Motor neuron (in vitro differentiated cells): ENCODE data around the gene LRRC43. TPM values are rescaled to one million over a fixed set of nuclear protein-coding genes. Genes with fewer than 3 reads are reported as not detected.

Experiments
- ATAC-seq, 8 experiments: fragments of 200-7000 bp; cut with Tn5 transposase; replicated peaks in 6 of 8; 2 replicates each; pipeline ENCODE4 v1.8.0; 2021; ENCODE audit warnings: mild to moderate bottlenecking in 8 of 8, moderate library complexity in 8 of 8
- H3K27ac ChIP-seq, 2 donors: fragments of 250-450 bp; sonication (Bioruptor Pico); 2 replicates each; pipeline ENCODE4 v1.9.0; 2021; ENCODE audit warnings: antibody characterized with exemption in 2 of 2, mild to moderate bottlenecking in 2 of 2, moderate library complexity in 1 of 2
- H3K4me1 ChIP-seq, 2 donors: fragments of 250-450 bp; sonication (Bioruptor Pico); replicated peaks in 1 of 2; 2 replicates each; pipeline ENCODE4 v1.6.1; 2021; ENCODE audit warnings: antibody characterized with exemption in 2 of 2, mild to moderate bottlenecking in 2 of 2, moderate library complexity in 1 of 2
- H3K4me3 ChIP-seq, 5 donors: fragments of 250-450 bp; sonication (Bioruptor Pico); 2 replicates each; pipeline ENCODE4 v1.9.0; 2021; ENCODE audit warnings: antibody characterized with exemption in 5 of 5, mild to moderate bottlenecking in 5 of 5, moderate library complexity in 4 of 5
- WGBS, 10 experiments: fragments of 450-650 bp; shearing (Covaris generic); methylation state at CpG; one replicate each; pipeline ENCODE4 v1.0.0; 2022; 5-methylcytosine and 5-hydroxymethylcytosine counted together
- in situ Hi-C, 9 experiments: fragments of 400-800 bp; cut with MboI; loops; one replicate each; pipeline ENCODE4 v1.15.0; 2021; ENCODE audit warnings: low sequenced_read_pairs in 9 of 9, low pct_unique_long_range_greater_than_20kb in 2 of 9; ENCODE audit not compliant: unreplicated experiment in 9 of 9
- total RNA-seq, 8 experiments: library from RNA; unstranded; fragments of 300-600 nt; gene quantifications; 2 replicates each; pipeline versions ENCODE4 v1.2.3 to v1.2.4, GENCODE V29; 2022

LRRC43 gene
- total RNA-seq, 8 experiments from 2014 or later: 0.14 to 4.8 (median 1.0) TPM

DNA sequence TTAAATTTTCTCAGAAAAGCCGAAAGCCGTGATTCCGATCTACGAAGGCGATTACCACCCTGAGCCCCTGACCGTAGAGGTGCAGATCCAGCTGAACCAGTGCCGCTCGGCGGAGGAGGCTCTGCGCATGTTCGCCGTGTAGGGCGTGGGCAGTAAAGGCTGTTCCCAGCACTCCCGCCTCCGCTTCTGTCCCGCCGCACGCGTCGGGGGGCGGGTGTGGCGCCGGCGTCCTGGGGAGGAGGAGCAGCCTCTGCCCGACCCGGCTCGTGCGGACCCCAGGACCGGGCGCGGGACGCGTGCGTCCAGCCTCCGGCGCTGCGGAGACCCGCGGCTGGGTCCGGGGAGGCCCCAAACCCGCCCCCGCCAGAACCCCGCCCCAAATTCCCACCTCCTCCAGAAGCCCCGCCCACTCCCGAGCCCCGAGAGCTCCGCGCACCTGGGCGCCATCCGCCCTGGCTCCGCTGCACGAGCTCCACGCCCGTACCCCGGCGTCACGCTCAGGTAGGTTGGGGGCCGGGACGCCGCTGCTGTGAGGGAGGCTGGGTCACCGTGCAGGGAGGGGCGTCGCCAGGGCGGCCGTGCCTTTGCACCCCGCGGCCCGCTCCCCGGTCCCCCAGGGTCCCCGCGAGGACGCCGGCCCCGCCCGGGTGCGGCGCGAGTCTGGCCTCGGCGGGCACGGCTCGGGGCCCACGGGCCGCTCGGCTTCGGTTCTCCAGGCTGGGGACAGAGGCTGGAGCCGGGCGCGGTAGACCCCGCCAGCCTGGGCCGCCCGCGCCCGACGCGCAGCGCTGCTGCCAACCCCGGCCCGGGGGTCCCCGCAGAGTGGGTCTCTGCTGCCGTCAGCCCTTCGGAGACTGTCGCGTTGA is 20.6 kb downstream of the LRRC43 start, which contains the start of gene B3GNT4:
B3GNT4 (plus strand) TSS at position 409 of the 866 bp plus-strand sequence. CDS start 910 bp downstream, outside the sequence.
- 0 to 3% (median 1%) methylated on average over 1 to 8 of the region's 104 CpGs; no CpG with 5 or more reads in 6 of the 10 experiments for WGBS, 10 experiments
- ATAC-seq: peak; percentile 77 to 87 (median 82)
- in situ Hi-C loops: no loop called here
- Histone ChIP-seq H3K4me1 (no peaks in the 10 kb centered on the region), H3K27ac (no peak within 1 kb of the TSS), H3K4me3 (peak within 1 kb of the TSS; percentile 50 to 79 (median 56))

DNA sequence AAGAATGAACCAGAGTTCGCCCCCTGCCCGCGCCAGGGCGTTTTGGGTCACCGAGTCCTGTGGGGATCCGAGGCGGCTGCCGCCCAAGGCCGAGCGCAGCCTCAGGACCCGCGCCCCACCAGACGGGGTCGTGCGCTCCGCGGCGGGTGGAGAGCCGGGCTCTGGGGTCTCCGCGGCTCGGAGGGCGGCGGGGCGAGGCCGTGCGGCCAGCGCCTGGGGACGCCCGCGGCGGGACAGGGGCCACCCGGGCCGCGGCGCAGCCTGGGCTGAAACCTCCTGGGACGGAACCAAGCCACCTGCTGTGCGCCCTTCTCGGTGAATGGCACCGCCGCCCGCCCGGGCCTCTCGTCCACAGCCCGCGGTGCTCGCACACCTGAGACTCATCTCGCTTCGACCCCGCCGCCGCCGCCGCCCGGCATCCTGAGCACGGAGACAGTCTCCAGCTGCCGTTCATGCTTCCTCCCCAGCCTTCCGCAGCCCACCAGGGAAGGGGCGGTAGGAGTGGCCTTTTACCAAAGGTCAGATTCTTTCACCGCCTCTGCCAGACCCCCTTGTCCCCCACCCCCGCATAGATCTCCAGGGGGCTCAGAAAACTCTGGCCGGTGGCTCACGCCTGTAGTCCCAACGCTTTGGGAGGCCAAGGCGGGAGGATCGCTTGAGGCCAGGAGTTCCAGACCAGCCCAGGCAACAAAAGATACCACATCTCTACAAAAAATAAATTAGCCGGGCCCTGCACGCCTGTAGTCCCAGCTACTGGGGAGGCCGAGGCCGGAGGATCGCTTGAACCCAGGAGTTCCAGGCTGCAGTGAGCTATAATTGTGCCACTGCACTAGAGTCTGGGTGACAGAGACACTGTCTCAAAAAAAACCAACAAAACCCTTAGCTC is 21.5 kb downstream of the LRRC43 start:
- in situ Hi-C loops: no loop called here
- 3 to 49% (median 25%) methylated on average over 1 to 8 of the region's 71 CpGs; no CpG with 5 or more reads in 3 of the 10 experiments for WGBS, 10 experiments
- ATAC-seq: peak in 6 of 8 experiments; percentile 11 to 36 (median 26)

DNA sequence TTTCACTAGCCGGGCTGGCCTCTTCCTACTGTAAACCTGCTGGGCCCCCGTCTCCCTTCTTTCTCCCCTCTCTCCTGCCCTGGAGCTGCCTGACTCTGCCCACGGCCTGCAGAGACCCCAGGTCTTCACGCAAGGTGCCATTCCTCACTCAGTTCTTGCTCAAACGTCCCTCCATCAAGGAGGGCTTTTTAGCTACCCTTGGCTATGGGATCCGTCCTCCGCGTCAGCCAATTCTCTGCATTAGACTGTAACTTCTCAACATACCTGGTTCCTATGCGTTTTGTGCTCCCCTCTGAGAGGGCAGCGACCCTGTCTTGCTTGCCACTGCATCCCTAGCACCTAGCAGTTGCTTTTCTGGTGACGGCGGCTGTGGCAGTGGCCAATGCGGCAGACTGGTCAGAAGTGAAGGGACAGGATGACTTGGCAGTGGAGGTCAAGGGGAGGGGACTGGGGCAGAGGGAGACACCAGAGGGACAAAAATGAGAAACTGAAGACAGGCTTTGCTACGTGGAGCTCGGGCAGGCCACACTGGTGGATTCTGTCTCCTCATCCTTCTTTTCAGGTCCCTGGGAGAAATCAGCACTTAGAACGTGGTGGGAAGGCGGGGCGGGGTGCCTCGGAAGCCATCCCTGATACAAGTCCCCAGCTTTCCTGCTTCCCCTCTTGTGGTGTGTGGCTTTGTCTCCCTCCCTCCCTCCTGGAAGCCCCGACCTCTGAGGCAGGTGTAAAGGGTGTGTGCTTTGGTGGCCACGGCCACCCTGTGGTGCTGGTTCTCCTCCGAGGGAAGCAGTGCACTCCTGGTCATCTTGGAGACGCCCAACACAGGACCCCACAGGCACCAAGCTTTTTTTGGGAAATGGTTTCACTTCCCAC is 22.4 kb downstream of the LRRC43 start:
- H3K27ac ChIP-seq: no peak overlapping the region
- no peaks in the 10 kb centered on the region for H3K4me1 ChIP-seq
- 21 to 100% (median 55%) methylated on average over 1 to 14 of the region's 23 CpGs; no CpG with 5 or more reads in 1 of the 10 experiments for WGBS, 10 experiments
- in situ Hi-C loops: no loop called here
- peak overlapping the region in 1 of 5 donors; percentile 1 for H3K4me3 ChIP-seq
- no peak for ATAC-seq

More for the DNA sequence above, 21.5 kb downstream of the LRRC43 start:
- H3K4me1 ChIP-seq: no peaks in the 10 kb centered on the region
- H3K4me3 ChIP-seq: peak overlapping the region; percentile 50 to 79 (median 56)
- H3K27ac ChIP-seq: no peak overlapping the region

DNA sequence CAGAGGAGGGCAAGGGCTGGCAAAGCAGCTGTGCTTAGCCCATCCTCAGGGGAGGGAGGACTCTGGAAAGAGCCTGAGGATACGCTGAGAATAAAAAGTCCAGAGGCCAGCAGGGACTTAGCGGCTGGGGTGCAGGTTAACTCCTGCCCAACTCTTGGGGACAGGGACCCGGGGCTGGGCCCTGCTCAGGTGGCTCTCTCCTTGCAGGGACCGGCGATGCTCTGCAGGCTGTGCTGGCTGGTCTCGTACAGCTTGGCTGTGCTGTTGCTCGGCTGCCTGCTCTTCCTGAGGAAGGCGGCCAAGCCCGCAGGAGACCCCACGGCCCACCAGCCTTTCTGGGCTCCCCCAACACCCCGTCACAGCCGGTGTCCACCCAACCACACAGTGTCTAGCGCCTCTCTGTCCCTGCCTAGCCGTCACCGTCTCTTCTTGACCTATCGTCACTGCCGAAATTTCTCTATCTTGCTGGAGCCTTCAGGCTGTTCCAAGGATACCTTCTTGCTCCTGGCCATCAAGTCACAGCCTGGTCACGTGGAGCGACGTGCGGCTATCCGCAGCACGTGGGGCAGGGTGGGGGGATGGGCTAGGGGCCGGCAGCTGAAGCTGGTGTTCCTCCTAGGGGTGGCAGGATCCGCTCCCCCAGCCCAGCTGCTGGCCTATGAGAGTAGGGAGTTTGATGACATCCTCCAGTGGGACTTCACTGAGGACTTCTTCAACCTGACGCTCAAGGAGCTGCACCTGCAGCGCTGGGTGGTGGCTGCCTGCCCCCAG is 23.4 kb downstream of the LRRC43 start:
- H3K4me1 ChIP-seq: no peaks in the 10 kb centered on the region
- in situ Hi-C loops: no loop called here
- no peak overlapping the region for H3K27ac ChIP-seq
- ATAC-seq: no peak
- H3K4me3 ChIP-seq: no peak overlapping the region
- WGBS, 10 experiments: 33 to 96% (median 75%) methylated on average over 1 to 5 of the region's 27 CpGs; no CpG with 5 or more reads in 2 of the 10 experiments

DNA sequence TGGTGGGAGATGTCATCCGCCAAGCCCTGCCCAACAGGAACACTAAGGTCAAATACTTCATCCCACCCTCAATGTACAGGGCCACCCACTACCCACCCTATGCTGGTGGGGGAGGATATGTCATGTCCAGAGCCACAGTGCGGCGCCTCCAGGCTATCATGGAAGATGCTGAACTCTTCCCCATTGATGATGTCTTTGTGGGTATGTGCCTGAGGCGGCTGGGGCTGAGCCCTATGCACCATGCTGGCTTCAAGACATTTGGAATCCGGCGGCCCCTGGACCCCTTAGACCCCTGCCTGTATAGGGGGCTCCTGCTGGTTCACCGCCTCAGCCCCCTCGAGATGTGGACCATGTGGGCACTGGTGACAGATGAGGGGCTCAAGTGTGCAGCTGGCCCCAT is 24.1 kb downstream of the LRRC43 start:
- no peaks in the 10 kb centered on the region for H3K4me1 ChIP-seq
- H3K27ac ChIP-seq: no peak overlapping the region
- in situ Hi-C loops: no loop called here
- H3K4me3 ChIP-seq: no peak overlapping the region
- ATAC-seq: no peak
- 100% methylated on average over 1 of the region's 8 CpGs; no CpG with 5 or more reads in 7 of the 10 experiments for WGBS, 10 experiments

DNA sequence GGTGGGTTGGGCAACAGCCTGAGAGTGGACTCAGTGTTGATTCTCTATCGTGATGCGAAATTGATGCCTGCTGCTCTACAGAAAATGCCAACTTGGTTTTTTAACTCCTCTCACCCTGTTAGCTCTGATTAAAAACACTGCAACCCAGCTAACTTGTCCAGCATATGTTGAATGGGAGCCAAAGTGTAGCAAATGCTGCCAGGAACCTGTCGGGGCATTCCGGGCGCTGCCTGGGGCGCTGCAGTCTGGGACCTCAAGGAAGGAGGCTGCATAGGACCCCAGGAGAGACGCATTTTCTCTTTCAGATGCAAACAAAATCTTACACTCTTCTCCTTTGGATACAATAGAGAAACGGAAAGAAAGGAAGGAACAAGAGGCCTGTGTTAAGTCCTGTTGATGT is 24.5 kb downstream of the LRRC43 start:
- Histone ChIP-seq H3K27ac (no peak overlapping the region), H3K4me1 (no peaks in the 10 kb centered on the region), H3K4me3 (no peak overlapping the region)
- in situ Hi-C loops: no loop called here
- no peak for ATAC-seq
- WGBS, 10 experiments: 60 to 100% (median 85%) methylated on average over 1 to 8 of the region's 8 CpGs; no CpG with 5 or more reads in 4 of the 10 experiments

DNA sequence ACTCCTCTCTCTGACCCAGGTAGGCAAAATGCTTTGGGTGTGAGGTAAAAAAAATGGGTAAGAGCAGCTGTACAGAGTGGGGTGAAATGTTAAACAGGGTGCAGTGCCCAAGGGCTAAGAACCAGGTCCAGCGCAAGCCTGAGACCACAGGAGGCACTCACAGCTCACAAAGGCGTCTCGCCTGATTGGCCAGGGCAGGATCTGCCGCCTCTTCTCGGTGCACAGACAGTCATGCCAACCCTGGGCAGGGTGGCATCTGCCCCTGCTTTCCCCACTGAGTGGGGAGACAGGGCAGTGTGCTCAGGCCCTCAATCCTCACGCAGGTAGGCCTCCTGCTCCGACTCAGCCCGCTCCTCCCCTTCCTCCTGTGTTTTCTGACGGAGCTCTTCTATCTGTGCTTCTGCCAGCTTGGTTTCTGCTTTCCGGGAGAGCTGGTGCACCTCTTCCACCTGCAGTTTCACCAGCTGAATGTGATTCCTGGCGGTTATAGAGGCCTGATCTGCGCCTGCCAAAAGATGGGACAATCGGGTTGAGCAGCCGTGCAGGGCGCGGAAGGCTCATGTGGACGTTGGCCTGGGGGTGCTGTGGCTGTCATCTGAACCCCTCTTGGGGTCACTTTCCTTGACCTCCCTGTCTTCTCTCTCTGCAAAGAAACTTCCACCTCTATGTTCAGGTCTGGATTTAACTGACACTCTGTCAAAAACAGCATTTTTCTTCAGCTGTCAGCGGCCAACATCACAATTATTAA is 25.3 kb downstream of the LRRC43 start:
- Histone ChIP-seq H3K4me1 (no peaks in the 10 kb centered on the region), H3K27ac (no peak overlapping the region), H3K4me3 (no peak overlapping the region)
- 83 to 100% (median 94%) methylated on average over 1 to 9 of the region's 18 CpGs; no CpG with 5 or more reads in 2 of the 10 experiments for WGBS, 10 experiments
- in situ Hi-C loops: no loop called here
- no peak for ATAC-seq

DNA sequence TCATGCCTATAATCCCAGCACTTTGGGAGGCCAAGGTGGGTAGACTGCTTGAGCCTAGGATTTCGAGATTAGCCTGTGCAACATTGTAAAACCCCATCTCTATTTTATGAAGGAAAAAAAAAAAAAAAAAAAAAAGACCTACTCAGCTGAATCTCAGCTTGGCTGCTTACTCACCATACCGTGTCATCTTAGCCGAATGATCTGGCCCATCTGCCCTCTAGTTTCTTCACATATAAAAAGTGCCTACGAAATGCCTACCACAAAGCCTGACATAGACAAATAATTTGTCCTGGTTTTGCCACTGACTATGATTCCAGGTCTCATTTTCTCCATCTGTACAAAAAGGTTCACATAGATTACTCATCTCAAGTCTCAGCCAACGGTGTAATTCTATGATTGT is 32.8 kb downstream of the LRRC43 start:
- no peak overlapping the region for H3K4me3 ChIP-seq
- H3K4me1 ChIP-seq: no peaks in the 10 kb centered on the region
- WGBS, 10 experiments: 55 to 100% (median 93%) methylated on average over 1 to 4 of the region's 5 CpGs; no CpG with 5 or more reads in 1 of the 10 experiments
- in situ Hi-C loops: no loop called here
- ATAC-seq: no peak
- no peak overlapping the region for H3K27ac ChIP-seq

DNA sequence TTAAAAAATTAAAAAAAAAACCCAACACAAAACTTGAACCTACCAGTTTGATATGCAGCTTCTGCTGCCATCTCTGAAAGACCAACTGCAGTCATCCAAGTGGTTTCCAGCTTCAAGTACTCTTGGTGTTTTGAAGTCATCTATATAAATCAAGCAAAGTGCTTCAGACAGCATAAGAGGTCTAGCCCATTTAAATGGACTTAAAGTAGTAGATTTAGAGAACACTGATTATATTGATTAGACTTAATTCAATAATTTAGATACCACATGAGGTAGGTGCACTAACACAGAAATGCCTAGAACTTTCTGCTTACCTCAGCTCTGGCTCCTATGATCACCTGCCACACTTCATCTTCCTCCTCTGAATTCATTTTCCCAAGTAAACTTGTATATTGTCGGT is 33.5 kb downstream of the LRRC43 start:
- Histone ChIP-seq H3K27ac (no peak overlapping the region), H3K4me1 (no peaks in the 10 kb centered on the region), H3K4me3 (no peak overlapping the region)
- in situ Hi-C loops: no loop called here
- ATAC-seq: no peak
- WGBS, 10 experiments: 86 to 100% (median 100%) methylated on average over 1 of the region's 1 CpG; no CpG with 5 or more reads in 1 of the 10 experiments

DNA sequence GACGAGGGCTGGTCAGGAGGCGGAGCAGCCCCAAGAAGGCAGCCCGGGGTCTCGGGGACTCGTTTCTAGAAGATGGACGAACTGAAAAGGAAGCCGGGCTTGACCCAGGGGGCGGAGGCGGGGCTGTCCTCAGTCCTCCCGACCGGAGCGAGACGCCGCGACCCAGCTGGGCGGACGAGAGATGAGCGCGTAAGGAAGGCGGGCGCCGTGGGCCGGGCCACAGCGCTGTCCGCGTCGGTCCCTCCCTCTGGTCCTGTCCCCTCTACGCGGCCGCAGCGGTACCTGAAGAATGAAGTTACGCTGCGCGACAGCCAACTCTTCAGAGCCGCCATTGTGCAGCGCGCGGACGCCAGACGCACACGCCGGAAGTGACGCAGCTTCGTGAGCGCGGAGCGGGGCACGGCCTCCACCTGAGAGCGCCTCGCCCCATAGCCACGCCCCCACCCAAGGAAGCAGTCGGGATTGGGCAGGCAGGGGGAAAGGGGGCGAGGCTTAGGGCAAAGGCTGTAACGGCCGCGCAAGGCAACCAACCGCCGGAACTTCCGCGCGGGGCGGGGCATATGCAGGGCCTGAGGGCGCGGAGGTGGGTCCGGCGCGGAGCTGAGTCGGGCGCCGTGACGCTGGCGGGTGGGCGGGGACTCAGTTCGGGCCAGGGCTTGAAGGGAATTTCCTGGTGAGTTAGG is 42.9 kb downstream of the LRRC43 start, which contains the start of gene DIABLO:
DIABLO (minus strand) TSS at position 370 of the 683 bp plus-strand sequence; CDS start at position 332, 38 bp downstream.
- peak; percentile 87 to 92 (median 90) for ATAC-seq
- peaks cover 15 to 19% of the 10 kb centered on the region in 2 donors for H3K4me1 ChIP-seq
- peak within 1 kb of the TSS; percentile 67 to 97 (median 86) for H3K4me3 ChIP-seq
- 0% methylated on average over 1 to 8 of the region's 74 CpGs; no CpG with 5 or more reads in 7 of the 10 experiments for WGBS, 10 experiments
- in situ Hi-C loops: no loop called here
- H3K27ac ChIP-seq: peak within 1 kb of the TSS; percentile 93 to 97
